ENCODE measurements around the gene LHFPL6. TPM values are rescaled to one million over a fixed set of nuclear protein-coding genes. Genes with fewer than 3 reads are reported as not detected.

LHFPL6 gene
- total RNA-seq = 1 to 10 TPM in 1 of 2 donors, under 1 TPM in 1; 0.52 to 2.8 TPM

GRCh38 chr13:39602614-39603366, at the start of gene LHFPL6:
LHFPL6 (minus strand) TSS chr13:39603193.
- Mint-ChIP-seq H3K36me3 (no peaks in the 10 kb centered on the region), H3K27ac (no peak within 1 kb of the TSS), H3K9me3 (no peaks in the 10 kb centered on the region)
- ATAC-seq (peak; percentile 96 to 97), DNase-seq (ENCODE audit: low spot score in 2 of 2) (peak; percentile 61 to 69)

GRCh38 chr13:39646122-39646521, 43.1 kb upstream of the LHFPL6 start:
- H3K9me3 Mint-ChIP-seq = no peaks in the 10 kb centered on the region
- H3K36me3 Mint-ChIP-seq = no peaks in the 10 kb centered on the region
- H3K27ac Mint-ChIP-seq = no peak overlapping the region
- ATAC-seq (no peak), DNase-seq (ENCODE audit: low spot score in 2 of 2) (no peak)

GRCh38 chr13:39641645-39642044, 38.7 kb upstream of the LHFPL6 start:
- ATAC-seq (no peak), DNase-seq (ENCODE audit: low spot score in 2 of 2) (no peak)
- Mint-ChIP-seq H3K36me3 (no peaks in the 10 kb centered on the region), H3K9me3 (no peaks in the 10 kb centered on the region), H3K27ac (no peak overlapping the region)

GRCh38 chr13:39637890-39638289, 34.9 kb upstream of the LHFPL6 start:
- Mint-ChIP-seq H3K36me3 (no peaks in the 10 kb centered on the region), H3K9me3 (no peaks in the 10 kb centered on the region), H3K27ac (no peak overlapping the region)
- DNase-seq (ENCODE audit: low spot score in 2 of 2) = no peak
- no peak for ATAC-seq

GRCh38 chr13:39635564-39635963, 32.6 kb upstream of the LHFPL6 start:
- DNase-seq (ENCODE audit: low spot score in 2 of 2) (no peak), ATAC-seq (no peak)
- Mint-ChIP-seq H3K9me3 (peaks cover 6 to 16% of the 10 kb centered on the region in 2 donors), H3K27ac (no peak overlapping the region), H3K36me3 (peaks cover 0 to 9% of the 10 kb centered on the region in 2 donors)

- DNase-seq (ENCODE audit: low spot score in 2 of 2) = no peak
- Mint-ChIP-seq H3K9me3 (peaks cover 6 to 16% of the 10 kb centered on the region in 2 donors), H3K27ac (no peak overlapping the region), H3K36me3 (peaks cover 0 to 9% of the 10 kb centered on the region in 2 donors)
- no peak for ATAC-seq
Measured at GRCh38 chr13:39632994-39633393, 30.0 kb upstream of the LHFPL6 start.

- DNase-seq (ENCODE audit: low spot score in 2 of 2) (no peak), ATAC-seq (no peak)
- Mint-ChIP-seq H3K36me3 (peaks cover 0 to 9% of the 10 kb centered on the region in 2 donors), H3K9me3 (peaks cover 6 to 16% of the 10 kb centered on the region in 2 donors), H3K27ac (no peak overlapping the region)
Measured at GRCh38 chr13:39631307-39631706, 28.3 kb upstream of the LHFPL6 start.

- DNase-seq (ENCODE audit: low spot score in 2 of 2) (no peak), ATAC-seq (no peak)
- Mint-ChIP-seq H3K36me3 (no peaks in the 10 kb centered on the region), H3K9me3 (no peaks in the 10 kb centered on the region), H3K27ac (no peak overlapping the region)
Measured at GRCh38 chr13:39623466-39623865, 20.5 kb upstream of the LHFPL6 start.

GRCh38 chr13:39618561-39618960, 15.6 kb upstream of the LHFPL6 start:
- no peaks in the 10 kb centered on the region for H3K9me3 Mint-ChIP-seq
- DNase-seq (ENCODE audit: low spot score in 2 of 2) (no peak), ATAC-seq (no peak)
- H3K36me3 Mint-ChIP-seq = no peaks in the 10 kb centered on the region
- no peak overlapping the region for H3K27ac Mint-ChIP-seq

- Mint-ChIP-seq H3K27ac (no peak overlapping the region), H3K36me3 (no peaks in the 10 kb centered on the region), H3K9me3 (no peaks in the 10 kb centered on the region)
- peak in 1 of 2 donors; percentile 26 for DNase-seq (ENCODE audit: low spot score in 2 of 2)
- peak; percentile 59 to 71 for ATAC-seq
Measured at GRCh38 chr13:39616087-39616694, 13.2 kb upstream of the LHFPL6 start.

GRCh38 chr13:39612023-39612637, 9.1 kb upstream of the LHFPL6 start:
- Mint-ChIP-seq H3K27ac (no peak overlapping the region), H3K36me3 (no peaks in the 10 kb centered on the region), H3K9me3 (no peaks in the 10 kb centered on the region)
- ATAC-seq (no peak), DNase-seq (ENCODE audit: low spot score in 2 of 2) (peak in 1 of 2 donors; percentile 59)

- H3K36me3 Mint-ChIP-seq = no peaks in the 10 kb centered on the region
- H3K27ac Mint-ChIP-seq = no peak overlapping the region
- no peaks in the 10 kb centered on the region for H3K9me3 Mint-ChIP-seq
- no peak for ATAC-seq
- DNase-seq (ENCODE audit: low spot score in 2 of 2) = no peak
Measured at GRCh38 chr13:39607876-39608275, 4.9 kb upstream of the LHFPL6 start.

GRCh38 chr13:39605677-39606320, 2.8 kb upstream of the LHFPL6 start:
- ATAC-seq (no peak), DNase-seq (ENCODE audit: low spot score in 2 of 2) (no peak)
- Mint-ChIP-seq H3K9me3 (no peaks in the 10 kb centered on the region), H3K36me3 (no peaks in the 10 kb centered on the region), H3K27ac (no peak overlapping the region)

- ATAC-seq = no peak
- H3K9me3 Mint-ChIP-seq = no peaks in the 10 kb centered on the region
Measured at GRCh38 chr13:39604756-39605155, 1.8 kb upstream of the LHFPL6 start.

GRCh38 chr13:39603424-39603947, 493 bp upstream of the LHFPL6 start:
- H3K36me3 Mint-ChIP-seq = no peaks in the 10 kb centered on the region
- no peak for DNase-seq (ENCODE audit: low spot score in 2 of 2)
- no peaks in the 10 kb centered on the region for H3K9me3 Mint-ChIP-seq
- peak; percentile 9 to 49 for ATAC-seq
- H3K27ac Mint-ChIP-seq = no peak overlapping the region

More at GRCh38 chr13:39604756-39605155, 1.8 kb upstream of the LHFPL6 start:
- no peak for DNase-seq (ENCODE audit: low spot score in 2 of 2)
- no peak overlapping the region for H3K27ac Mint-ChIP-seq
- H3K36me3 Mint-ChIP-seq = no peaks in the 10 kb centered on the region

GRCh38 chr13:39602277-39602613, 748 bp downstream of the LHFPL6 start:
- no peak overlapping the region for H3K27ac Mint-ChIP-seq
- H3K36me3 Mint-ChIP-seq = no peaks in the 10 kb centered on the region
- peak in 1 of 2 donors; percentile 26 for ATAC-seq
- DNase-seq (ENCODE audit: low spot score in 2 of 2) = no peak
- H3K9me3 Mint-ChIP-seq = no peaks in the 10 kb centered on the region

GRCh38 chr13:39601636-39602035, 1.4 kb downstream of the LHFPL6 start:
- no peak for ATAC-seq
- Mint-ChIP-seq H3K9me3 (no peaks in the 10 kb centered on the region), H3K36me3 (no peaks in the 10 kb centered on the region), H3K27ac (no peak overlapping the region)
- DNase-seq (ENCODE audit: low spot score in 2 of 2) = no peak

Measured in activated naive CD4-positive, alpha-beta T cell treated with anti-CD3 and anti-CD28 coated beads, Interleukin-2, amount 50 U/mL, for 72 hours (primary cell).